Gastrocnemius medialis (tissue), 4 donors: ENCODE results near the gene HSPA12B.

Source experiments
- CTCF ChIP-seq, 5 experiments: fragments of 450-650 bp in 3 of 5; fragments of 200-600 bp in 2 of 5; sonication (generic) in 2 of 5; IDR thresholded peaks in 4 of 5; conservative IDR thresholded peaks in 1 of 5; 1 replicate in 4 of 5; 2 replicates in 1 of 5; pipeline ENCODE4 v1.5.1; 2016 to 2019; ENCODE audit warnings: antibody characterized with exemption in 5 of 5, mild to moderate bottlenecking in 3 of 5, moderate library complexity in 3 of 5
- POLR2A ChIP-seq, 2 donors: fragments of 450-650 bp; IDR thresholded peaks; one replicate each; pipeline ENCODE4 v1.6.1; 2017; ENCODE audit warnings: antibody characterized with exemption in 2 of 2, mild to moderate bottlenecking in 2 of 2, moderate library complexity in 2 of 2

- TF ChIP-seq CTCF (IDR thresholded peaks at IDR 0.05 in 4 of 5, conservative IDR thresholded peaks at IDR 0.05 in 1 of 5) (no peak), POLR2A (IDR thresholded peaks at IDR 0.05) (no peak)
Measured at GRCh38 chr20:3720626-3721025, 11.9 kb upstream of the HSPA12B start.
